Neural crest cell (in vitro differentiated cells): ENCODE results near the gene ENTPD2. TPM values are rescaled to one million over a fixed set of nuclear protein-coding genes. Genes with fewer than 3 reads are reported as not detected.

Experiments used
- DNase-seq: peaks from one replicate; pipeline ENCODE4 v3.0.0; 2021; ENCODE audit warnings: low read depth, mixed read lengths, low spot score
- H3K27ac Mint-ChIP-seq: one replicate; pipeline ENCODE4 v1.8.0; 2021; ENCODE audit warnings: mild to moderate bottlenecking, mixed read lengths; ENCODE audit not compliant: unreplicated experiment
- H3K27me3 Mint-ChIP-seq: 2 replicates; pipeline ENCODE4 v1.8.0; 2021; ENCODE audit warnings: low read depth, mild to moderate bottlenecking, mixed read lengths
- H3K36me3 Mint-ChIP-seq: 2 replicates; pipeline ENCODE4 v1.8.0; 2021; ENCODE audit warnings: low read depth, mild to moderate bottlenecking, mixed read lengths
- H3K4me1 Mint-ChIP-seq: 2 replicates; pipeline ENCODE4 v1.8.0; 2021; ENCODE audit warnings: mixed read lengths
- H3K4me3 Mint-ChIP-seq: one replicate; pipeline ENCODE4 v1.8.0; 2021; ENCODE audit warnings: mild to moderate bottlenecking, mixed read lengths
- H3K9me3 Mint-ChIP-seq: 2 replicates; pipeline ENCODE4 v1.8.0; 2021; ENCODE audit warnings: mixed read lengths
- CTCF ChIP-seq: fragments of 200-600 bp; sonication (generic); conservative IDR thresholded peaks from 2 replicates; pipeline ENCODE4 v1.5.0; 2021; ENCODE audit warnings: antibody characterized with exemption, mild to moderate bottlenecking
- total RNA-seq: library from RNA; stranded (reverse); gene quantifications from 2 replicates; pipeline ENCODE4 v1.2.1, GENCODE V29; 2021

Gene ENTPD2
- total RNA-seq, 1 donor from 2014 or later, result not detected

- H3K27me3 Mint-ChIP-seq, result no peaks in the 10 kb centered on the region
- H3K27ac Mint-ChIP-seq, result no peak overlapping the region
- no peak for TF ChIP-seq CTCF
- DNase-seq, result no peak
- H3K36me3 Mint-ChIP-seq, result peaks cover 4% of the 10 kb centered on the region
- no peaks in the 10 kb centered on the region for H3K4me1 Mint-ChIP-seq
- H3K4me3 Mint-ChIP-seq, result no peak overlapping the region
- H3K9me3 Mint-ChIP-seq, result no peaks in the 10 kb centered on the region
These were observed 43.1 kb upstream of the ENTPD2 start for GRCh38 chr9:137096785-137097546.

DNA sequence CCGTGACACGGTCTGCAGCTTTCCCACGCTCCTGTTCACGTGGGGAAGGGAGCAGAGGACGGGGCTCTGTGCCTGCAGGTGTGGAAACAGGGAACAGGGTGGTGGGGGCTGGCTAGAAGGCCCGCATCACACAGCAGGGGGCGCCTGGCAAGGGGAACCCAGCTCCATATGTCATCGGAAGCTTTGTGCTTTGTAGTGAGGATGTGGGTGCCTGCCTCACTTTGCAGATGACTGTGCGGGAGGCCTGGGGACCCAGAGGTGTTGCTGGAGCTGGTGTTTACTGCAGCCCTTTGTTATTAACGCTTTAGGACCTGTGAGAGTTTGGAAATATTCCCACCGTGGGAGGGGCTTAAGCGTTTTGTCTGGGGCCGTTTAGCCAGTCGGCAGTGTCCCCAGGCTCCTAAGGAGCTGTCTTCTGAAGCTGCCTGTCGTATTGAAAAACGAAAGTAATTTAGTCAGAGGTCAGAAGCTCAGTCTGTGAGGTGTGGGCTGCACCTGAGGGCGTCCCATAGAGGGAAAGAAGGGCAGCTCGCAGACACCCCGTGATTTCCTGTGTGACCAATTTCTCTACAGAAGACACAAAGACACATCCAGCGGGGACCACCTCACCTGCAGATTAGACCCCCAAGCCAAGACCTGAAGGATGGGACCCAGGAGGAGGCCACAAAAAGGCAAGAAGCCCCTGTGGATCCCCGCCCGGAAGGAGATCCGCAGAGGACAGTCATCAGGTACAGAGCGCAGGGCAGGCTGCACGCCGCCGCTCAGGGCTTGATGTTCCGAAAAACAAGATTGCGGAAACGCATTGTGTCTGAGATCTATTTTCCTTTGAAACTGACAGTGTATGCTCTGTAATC, 42.0 kb upstream of the ENTPD2 start:
- no peak overlapping the region for H3K27ac Mint-ChIP-seq
- H3K4me1 Mint-ChIP-seq, result no peaks in the 10 kb centered on the region
- H3K9me3 Mint-ChIP-seq, result no peaks in the 10 kb centered on the region
- peaks cover 4% of the 10 kb centered on the region for H3K36me3 Mint-ChIP-seq
- H3K4me3 Mint-ChIP-seq, result no peak overlapping the region
- TF ChIP-seq CTCF, result no peak
- DNase-seq, result no peak
- H3K27me3 Mint-ChIP-seq, result no peaks in the 10 kb centered on the region

- no peaks in the 10 kb centered on the region for H3K36me3 Mint-ChIP-seq
- H3K9me3 Mint-ChIP-seq, result no peaks in the 10 kb centered on the region
- H3K4me3 Mint-ChIP-seq, result peak overlapping the region; percentile 16
- TF ChIP-seq CTCF, result no peak
- no peak for DNase-seq
- H3K27me3 Mint-ChIP-seq, result peaks cover 6% of the 10 kb centered on the region
- H3K4me1 Mint-ChIP-seq, result peaks cover 23% of the 10 kb centered on the region
- peak overlapping the region; percentile 54 for H3K27ac Mint-ChIP-seq
These were observed 35.5 kb upstream of the ENTPD2 start for GRCh38 chr9:137089232-137089947.

DNA sequence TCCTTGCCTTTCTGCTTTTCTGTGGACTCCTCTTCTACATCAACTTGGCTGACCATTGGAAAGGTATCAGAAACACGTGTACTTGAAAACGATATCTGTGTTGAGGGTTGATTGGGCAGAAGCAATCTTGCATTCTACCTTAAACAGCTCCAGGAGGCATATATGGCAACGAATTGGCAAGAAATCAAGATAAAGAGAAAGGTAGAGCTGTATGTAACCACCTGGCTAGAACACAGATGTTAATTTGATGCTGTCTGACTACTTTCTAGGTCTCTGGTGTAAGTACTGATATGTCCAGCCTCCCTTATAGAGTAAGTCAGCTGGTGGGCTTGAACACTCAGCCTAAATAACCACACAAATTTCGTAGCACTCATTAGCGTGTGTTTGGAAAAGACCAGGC, 34.3 kb upstream of the ENTPD2 start:
- H3K4me3 Mint-ChIP-seq, result peak overlapping the region; percentile 93
- peaks cover 23% of the 10 kb centered on the region for H3K4me1 Mint-ChIP-seq
- no peak overlapping the region for H3K27ac Mint-ChIP-seq
- H3K27me3 Mint-ChIP-seq, result peaks cover 15% of the 10 kb centered on the region
- H3K36me3 Mint-ChIP-seq, result no peaks in the 10 kb centered on the region
- no peak for DNase-seq
- TF ChIP-seq CTCF, result no peak
- no peaks in the 10 kb centered on the region for H3K9me3 Mint-ChIP-seq

DNA sequence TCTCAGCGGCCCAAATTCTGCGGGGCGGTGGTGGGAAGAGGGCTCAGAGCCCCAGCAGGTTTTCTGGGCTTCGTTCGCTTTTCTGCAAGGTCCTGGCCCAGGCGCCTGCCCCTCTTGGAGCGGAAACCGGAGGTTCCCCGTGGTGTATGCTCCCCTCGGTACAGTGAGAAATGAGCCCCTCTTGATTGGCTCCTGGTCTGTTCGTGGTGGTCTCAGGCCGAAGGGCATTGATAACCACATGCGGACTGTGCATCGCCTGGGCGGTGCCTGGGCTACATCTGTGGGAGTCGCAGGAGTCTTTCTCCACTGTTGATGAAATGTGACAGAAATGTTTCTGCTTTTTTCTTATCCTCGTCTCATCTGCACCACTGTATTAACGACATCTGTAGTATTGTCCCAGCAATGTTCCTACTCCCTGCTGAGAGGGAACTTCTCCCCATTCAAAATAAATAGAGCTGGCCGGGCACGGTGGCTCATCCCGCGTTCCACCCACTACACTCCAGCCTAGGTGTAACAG, 33.6 kb upstream of the ENTPD2 start:
- DNase-seq, result no peak
- no peak for TF ChIP-seq CTCF

More for the DNA sequence above, 33.6 kb upstream of the ENTPD2 start:
- Mint-ChIP-seq H3K4me1 (peaks cover 23% of the 10 kb centered on the region), H3K27me3 (peaks cover 19% of the 10 kb centered on the region), H3K27ac (peak overlapping the region; percentile 60), H3K4me3 (peak overlapping the region; percentile 93), H3K36me3 (no peaks in the 10 kb centered on the region), H3K9me3 (no peaks in the 10 kb centered on the region)
